ENCODE results near the gene IMPA2.
"Not testable (repeated sequence)": the region's sequence is repeated elsewhere in the genome, so short reads cannot be mapped to it uniquely, and the experiment has no call there.

The IMPA2 gene

GRCh38 chr18:12031181-12031580 is 49.9 kb downstream of the IMPA2 start:
- no peak for DNase-seq

- no peak for DNase-seq
Measured at GRCh38 chr18:12031846-12032245, 50.5 kb downstream of the IMPA2 start.

DNA sequence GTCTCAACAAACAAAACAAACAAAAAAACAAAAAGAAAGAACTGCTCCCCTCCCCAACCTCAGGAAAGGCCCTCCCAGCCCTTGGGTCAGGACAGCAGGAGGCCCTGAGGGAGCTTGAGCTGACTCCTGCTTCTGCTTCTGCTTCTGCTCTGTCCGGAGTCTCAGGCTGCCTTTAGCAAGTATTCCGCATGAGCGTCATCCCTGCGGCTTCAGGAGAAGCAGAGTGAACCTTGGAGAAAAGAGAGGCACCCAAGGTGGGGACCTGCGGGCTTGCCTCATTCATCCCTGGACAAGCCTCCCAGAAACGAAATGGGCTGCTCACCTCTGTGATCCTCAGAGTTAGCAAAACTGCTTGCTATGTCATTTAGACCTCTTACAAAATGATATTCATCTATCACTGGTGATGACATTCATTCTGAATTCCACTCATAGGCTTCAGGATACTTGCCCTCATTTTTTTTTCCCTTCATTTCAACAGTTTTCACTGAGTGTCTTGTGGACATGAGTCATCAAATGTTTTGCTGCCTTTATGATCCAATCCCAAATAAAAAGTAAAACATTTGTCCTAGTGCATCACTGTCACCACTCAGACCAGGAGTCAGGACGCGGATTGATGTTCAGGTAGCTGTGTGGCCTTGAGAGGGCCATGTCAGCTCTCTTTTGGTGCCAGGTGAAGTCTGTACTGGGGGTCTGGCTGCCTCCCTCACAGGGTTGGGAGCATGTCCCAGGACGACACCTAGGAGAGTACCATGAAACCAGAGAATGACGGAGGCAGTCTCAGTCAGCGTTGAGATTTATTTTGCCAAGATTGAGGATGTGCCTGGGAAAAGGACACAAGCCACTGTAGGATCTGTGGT is 51.7 kb downstream of the IMPA2 start:
- no peak for DNase-seq

DNA sequence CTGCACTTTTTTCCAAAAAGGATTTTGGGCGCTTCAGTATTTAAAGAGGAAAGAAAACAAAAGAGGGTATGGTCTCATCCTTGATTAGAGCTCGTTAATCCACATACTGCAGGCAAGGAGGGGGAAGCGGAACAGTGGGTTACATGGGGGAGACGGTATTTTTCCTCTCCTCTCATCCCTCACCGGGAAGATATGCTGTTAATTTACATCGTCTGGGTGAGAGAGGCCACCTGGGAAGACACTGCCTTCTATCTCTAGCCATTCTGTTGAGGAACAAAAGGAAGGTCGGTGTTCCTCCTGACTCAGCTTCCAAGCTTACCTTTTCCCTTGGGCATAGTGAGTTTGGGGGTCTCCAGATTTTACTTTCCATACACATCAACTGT is 52.3 kb downstream of the IMPA2 start:
- no peak for DNase-seq

DNA sequence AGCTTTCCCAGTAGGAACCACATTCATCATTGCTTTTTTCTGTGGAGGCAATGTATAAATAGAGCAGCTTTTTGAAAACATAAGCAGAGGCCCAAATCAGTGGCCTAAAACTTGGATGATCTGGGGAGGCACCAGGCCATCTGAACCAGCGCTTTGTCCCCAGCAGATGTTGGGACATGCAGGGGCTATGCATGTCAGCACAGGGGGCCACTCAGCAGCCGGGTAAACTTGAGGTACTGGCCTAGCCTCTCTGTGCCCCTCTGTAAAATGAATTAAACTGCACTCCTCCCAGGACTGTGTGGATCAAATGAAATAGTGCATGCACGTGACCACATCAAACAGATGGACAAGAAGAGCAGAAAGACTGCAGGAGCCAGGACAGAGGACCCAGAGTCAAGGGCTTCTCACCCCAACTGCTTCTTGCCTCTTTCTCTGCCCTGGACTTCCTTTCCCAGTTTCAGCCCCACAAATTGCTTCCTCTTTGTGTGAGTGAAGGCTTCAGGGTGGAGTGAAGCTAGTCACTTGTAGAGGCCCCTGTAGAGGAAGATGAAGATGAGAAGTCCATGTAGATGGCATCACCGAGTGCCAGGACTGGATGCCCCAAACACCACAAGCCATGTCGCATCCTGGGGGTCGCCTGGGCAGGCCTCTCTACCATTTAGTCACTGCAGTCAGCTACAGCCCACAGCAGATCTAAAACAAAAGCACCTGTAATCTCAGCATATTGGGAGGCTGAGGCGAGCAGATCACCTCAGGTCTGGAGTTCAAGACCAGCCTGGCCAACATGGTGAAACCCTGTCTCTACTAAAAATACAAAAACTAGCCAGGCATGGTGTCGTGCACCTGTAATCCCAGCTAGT is 53.2 kb downstream of the IMPA2 start:
- no peak for DNase-seq

DNA sequence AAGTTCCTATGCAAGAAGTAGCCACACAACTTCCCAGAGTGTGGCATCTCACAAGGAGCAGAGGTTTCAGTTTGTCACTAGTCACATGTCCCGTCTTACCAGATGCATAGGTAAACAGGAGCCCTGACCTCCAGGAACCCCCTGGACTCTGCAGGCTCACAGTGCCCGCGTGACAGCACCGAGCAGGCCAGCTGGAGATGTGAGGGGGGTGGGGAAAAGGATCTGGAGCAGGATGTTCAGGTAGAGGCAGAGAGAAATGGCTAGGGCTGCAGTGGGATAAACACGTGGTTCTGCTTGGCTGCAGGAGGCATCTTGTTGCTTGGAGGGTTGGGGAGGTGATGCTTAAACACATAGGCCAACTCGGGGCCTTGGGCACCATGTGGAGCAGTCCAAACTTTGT is 54.2 kb downstream of the IMPA2 start:
- no peak for DNase-seq

GRCh38 chr18:12036201-12036751 is 55.0 kb downstream of the IMPA2 start:
- DNase-seq = no peak

- DNase-seq = peak; percentile 43
Measured at GRCh38 chr18:12038082-12038638, 56.9 kb downstream of the IMPA2 start.

- peak; percentile 74 for DNase-seq
Measured at GRCh38 chr18:12038639-12039539, 57.6 kb downstream of the IMPA2 start.

DNA sequence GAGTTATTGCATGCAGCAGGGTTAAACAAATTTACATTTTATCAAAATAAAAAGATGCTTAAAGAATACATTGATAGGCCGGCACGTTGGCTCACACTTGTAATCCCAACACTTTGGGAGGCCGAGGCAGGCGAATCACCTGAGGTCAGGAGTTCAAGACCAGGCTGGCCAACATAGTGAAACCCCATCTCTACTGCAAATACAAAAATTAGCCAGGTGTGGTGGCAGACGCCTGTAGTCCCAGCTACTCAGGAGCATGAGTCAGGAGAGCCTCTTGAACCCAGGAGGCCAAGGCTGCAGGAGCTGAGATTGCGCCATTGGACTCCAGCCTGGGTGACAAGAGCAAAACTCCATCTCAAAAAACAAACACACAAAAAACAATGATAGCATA is 58.2 kb downstream of the IMPA2 start:
- not testable (repeated sequence) for DNase-seq

DNA sequence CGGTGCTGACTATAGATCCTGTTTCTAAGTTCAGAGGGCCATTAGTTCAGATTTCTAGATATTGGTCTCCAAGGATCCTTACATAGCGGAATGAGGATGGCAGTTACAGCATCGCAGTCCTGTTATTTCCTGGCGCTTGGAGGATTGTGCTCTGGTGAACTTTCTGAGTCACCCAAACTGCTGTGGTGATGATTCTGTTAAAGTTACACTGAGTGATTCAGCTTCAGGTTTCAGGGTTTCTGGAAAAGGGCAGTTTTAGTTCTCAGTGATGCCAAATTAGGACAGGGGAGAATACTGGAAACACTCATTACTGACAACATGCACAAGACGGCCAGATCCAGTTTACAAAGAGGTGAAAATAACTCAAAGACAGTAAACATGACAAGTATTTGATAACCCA is 60.3 kb downstream of the IMPA2 start:
- no peak for DNase-seq

- no peak for DNase-seq
Measured at GRCh38 chr18:12043811-12044210, 62.5 kb downstream of the IMPA2 start.

GRCh38 chr18:12044591-12044990 is 63.3 kb downstream of the IMPA2 start:
- DNase-seq = no peak

GRCh38 chr18:12046046-12046750 is 64.9 kb downstream of the IMPA2 start:
- no peak for DNase-seq

GRCh38 chr18:12046751-12047335 is 65.5 kb downstream of the IMPA2 start:
- DNase-seq = no peak

DNA sequence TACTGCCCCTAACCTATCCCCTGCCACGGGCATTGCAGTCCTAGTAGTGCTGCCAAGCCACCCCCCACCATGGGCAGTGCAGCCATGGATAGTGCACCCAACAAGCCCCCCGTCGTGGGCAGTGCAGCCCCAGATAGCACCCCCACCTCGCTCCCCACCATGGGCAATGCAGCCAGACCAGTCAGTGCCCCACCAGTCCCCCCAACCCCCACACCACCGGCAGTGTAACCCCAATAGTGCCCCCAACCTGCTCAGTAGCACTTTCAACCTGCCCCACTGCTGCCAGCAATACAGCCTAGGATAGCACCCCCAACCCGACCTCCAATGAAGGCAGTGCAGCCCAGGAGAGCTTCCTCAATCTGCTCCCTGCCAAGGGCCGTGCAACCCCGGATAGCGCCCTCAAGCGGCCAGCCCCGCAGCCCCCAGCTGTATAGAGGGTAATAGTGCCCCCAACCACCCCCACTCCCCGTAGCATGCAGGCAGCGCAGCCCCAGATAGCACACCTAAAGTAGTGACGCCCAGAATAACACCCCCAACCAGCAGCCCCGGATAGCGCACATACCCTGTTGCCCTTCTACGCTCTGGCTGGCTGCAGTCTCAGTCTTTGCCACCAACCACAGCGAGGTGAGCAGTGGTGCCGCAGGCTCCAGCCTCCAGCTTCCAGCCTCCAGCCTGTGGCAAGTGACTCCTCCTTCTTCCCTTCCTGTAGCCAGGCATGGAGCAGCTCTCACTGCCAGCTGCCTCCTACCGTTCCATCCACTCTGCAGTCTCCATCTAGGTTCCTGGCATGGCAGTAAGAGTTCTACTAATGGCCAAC is 66.9 kb downstream of the IMPA2 start:
- DNase-seq = no peak

GRCh38 chr18:12048827-12049175 is 67.5 kb downstream of the IMPA2 start:
- DNase-seq = no peak

DNA sequence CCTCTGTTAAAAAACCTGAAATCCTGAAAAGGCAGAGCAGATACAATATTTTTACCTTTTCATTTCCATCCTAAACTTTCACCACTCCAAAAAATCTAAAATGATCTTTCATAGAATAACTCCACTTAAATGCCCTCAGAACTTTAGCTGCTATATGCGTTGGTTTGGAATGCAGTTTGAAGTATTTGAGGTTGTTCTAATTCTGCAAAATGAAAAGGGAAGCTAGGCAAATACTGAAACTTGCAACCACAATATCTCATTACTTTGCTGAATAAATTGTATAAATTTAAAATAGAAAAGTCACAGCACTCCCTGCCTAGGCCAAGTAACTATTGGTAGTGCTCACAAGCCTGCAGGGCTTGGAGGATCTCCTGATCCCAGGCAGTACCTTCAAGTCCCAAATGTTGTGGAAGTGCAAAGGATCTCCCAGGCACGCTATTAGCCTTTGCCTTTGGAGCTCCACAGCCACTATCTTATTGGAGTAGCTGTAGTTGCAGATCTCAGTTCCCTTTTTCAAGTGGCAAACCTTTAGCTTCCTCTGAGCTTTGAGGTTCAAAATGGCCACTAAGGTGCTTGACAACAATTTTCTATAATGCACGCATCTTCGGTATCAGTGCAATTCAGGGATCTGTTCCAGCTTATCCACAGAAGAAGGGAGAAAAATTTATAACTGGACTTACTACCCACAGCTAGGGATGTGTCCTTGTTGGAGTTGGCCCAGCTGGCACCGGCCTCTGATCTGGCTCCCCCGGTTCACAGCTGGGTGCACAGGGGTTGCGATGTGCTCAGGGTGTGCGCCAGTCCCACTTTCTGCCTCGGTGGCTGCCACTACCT is 68.9 kb downstream of the IMPA2 start:
- no peak for DNase-seq

DNA sequence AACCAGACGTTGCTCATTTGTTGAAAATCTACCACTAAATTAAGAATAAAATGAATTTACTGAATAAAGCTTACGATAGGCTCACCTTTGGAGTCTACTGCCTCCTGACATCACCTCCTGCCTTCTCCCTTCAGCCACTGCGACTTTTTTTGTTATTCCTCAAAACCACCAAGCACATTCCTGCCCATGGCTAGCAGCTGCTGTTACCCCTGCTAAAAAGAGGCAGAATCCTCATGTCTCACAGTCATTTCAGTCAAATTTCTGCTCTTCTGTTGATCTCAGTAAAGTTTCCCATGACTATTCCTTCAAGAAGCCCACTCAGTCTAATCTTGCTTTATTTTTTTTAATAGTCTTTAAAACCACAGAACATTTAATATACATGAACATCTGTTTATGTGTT is 71.6 kb downstream of the IMPA2 start:
- DNase-seq = no peak

- no peak for DNase-seq
Measured at GRCh38 chr18:12053289-12053688, 72.0 kb downstream of the IMPA2 start.
